GM21825 (cell line): ENCODE data around the gene INPP5D.

Experiments
- ATAC-seq: cut with Tn5 transposase; IDR thresholded peaks from one replicate; pipeline ENCODE4 v1.9.1; 2021; ENCODE audit warnings: mild to moderate bottlenecking, moderate library complexity; ENCODE audit not compliant: unreplicated experiment

INPP5D gene

DNA sequence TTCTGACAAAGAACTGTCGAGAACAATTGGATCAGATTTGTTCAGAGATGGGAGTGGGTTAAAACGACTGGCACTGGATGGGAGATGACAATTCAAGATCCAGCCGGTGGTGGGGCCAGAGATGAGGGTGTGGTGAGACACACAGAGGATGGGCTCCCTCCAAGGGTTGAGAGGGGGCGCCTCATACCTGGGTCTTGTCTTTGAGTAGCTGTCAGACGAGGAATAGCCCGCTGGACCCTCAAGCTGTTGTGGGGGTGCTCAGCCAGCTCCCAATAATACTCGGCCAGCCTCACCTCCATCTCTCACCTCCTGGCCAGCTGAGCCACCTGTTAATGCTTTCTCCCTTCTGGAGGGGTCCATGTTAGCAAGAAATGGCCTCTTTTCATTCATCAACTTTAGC lies 14.0 kb downstream of the INPP5D start:
- no peak for ATAC-seq

DNA sequence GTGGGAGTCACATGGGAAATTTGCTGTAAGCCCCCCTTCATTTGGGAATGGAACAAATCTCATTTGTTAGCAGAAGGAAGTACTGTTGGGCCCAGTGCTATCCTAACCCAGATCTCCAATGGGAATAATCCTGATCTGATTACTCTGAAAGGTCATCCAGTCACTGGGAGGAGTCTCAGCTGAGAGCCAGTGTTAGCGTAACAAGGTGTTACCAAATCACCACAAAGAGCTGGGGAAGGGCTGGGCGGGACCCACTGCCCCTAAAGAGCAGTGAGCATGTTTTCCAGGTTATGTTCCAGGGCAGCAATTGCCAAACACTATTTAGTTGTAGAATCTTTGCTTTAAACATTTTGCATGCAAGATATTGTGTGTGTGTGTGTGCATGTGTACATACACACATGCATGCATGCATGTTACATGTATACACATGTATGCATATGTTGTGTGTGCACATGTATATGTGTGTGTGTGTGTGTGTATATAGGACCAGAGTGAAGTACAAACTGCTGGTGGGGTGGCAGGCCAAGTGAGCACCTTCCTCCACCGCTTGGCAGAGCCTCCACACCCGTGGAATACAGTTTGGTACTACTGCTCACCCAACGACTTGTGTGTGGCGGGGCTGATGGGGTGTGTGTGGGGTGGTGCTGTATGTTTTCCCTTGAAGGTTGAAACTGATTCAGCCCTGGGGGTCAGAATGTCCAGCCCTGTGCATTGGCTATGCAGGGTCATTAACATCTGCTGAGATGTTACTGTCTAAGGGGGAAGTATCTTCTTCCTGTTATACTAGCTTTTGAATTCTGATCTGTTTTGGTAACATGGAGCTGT lies 15.2 kb downstream of the INPP5D start:
- no peak for ATAC-seq

DNA sequence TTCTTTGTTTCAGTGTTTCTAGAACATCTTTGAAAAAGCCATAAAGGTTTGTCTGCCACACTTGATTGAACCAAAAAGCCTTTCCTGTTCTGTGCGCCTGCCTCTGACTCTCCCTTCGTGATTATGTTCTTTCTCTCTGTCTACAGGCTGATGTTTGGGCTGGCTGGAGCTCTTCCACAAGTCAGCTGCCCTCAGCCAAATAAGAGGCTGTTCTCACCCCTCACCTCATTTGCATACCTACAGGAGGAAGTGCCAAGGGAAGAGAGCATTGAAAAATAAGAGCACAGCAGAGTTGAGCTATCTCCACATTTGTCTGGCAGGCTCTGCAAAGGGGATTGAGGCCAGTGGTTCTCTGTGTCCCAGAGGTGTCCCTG lies 15.8 kb downstream of the INPP5D start:
- peak; percentile 48 for ATAC-seq

DNA sequence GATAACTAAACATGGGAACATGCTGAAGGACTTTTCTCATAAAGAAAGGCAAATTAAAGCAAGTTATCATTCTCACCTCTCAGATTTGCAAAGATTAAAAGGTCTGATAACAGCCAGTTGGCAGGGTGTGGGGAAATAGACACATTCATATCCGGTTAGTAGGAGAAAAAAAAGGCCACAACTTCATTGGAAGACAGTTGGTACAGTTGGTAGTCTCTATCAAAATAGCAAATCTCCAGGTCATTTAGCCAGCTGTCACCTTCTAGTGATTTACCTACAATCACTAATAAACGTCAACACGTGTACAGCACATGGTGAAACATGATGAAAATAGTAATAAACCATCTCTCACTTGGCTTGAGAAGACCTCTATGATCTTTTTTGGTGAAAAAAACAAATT lies 16.6 kb downstream of the INPP5D start:
- no peak for ATAC-seq

DNA sequence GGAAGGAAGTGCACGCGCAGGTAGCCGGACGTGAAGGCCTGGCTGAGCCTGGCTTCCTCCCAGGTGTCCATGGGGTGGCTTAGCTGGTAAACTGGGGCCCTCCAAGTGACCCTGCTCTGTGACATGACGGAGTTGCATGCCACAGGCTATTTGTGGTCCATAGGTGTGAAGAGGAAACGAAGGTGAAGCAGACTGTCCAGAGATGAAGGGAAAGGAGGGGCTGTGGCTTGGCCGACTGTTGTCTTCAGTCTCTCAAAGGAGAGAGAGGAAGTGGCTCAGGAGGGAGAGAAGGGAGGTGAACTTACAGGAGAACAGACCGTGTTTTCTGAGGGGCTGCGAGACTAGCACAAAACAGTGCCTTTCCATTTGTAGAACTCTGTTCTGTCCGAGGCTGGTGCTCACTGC lies 19.3 kb downstream of the INPP5D start:
- peak; percentile 30 for ATAC-seq

DNA sequence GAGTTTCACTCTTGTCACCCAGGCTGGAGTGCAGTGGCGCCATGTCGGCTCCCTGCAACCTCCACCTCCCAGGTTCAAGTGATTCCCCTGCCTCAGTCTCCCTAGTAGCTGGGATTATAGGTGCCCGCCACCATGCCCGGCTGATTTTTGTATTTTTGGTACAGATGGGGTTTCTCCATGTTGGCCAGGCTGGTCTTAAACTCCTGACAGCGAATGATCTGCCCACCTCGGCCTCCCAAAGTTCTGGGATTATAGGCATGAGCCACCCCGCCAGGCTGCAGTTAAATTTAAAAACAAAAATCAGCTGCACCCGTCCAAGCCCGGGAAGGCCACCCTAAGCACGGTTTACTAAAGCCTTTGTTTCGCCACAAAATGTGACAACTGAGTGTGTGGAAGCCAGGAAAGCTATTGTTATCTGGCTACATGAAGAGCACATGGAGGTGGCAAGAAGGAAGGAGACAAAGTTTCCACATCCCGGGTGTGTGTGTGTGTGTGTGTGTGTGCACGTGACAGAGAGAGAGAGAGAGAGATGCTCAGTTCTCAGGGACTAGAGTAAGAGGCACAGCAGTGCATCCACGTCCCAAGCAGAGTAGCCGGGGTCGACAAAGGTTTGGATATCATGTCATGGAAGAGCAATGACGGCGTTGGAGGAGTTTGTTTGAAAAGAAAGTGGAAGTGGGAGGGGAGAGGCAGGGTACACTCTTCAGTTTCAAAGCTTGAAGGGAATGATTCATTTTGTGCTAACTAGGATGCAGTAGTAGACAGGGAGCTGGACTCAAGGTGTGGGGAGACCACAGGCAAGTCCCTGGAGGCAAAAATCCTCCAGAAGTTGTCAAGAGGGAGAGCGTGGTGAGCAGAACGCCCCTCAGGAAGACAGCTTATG lies 20.1 kb downstream of the INPP5D start:
- no peak for ATAC-seq

DNA sequence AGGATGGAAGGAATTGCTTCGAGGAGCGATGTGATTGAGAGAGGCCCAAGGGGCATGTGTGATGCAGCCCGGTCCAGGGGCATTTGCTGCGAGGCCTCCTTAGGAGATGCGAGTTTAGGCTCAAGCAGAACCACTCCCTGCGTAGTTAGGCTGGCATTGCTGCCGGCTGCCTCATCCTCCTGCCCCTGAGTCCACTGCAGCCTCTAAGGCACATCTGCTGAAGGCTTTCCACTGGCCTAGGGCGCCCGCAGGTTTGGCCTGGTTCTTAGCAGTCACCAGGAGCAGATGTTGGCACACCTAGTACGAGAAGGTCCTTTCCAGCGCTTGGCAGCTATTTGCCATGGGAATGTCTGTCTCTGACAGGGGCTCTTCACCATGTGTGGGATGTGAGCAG lies 20.7 kb downstream of the INPP5D start:
- no peak for ATAC-seq

DNA sequence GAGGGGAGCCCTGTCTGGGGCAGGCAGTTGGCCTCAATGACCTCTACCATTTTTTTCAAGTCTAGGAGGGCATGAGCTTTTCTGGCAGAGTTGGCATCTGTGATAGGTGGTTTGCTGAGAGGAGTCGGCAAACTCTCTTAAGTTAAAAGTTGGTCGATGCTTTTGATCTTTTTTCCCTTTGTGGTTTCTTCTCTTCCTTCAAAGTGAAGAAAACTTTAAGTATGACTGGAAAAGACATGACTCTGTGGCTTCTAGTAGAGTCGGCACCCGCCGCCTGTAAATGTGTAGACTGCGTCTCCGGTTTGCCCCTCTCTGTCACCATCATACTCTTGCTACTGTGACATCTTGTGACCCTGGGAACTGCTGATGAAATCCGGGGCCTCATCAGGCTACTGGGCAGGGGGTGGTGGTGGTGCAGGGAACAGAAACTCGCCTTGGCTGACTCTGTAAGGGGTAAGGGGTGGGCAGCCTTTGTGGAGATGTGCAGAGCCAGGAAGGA lies 21.1 kb downstream of the INPP5D start:
- ATAC-seq: no peak

DNA sequence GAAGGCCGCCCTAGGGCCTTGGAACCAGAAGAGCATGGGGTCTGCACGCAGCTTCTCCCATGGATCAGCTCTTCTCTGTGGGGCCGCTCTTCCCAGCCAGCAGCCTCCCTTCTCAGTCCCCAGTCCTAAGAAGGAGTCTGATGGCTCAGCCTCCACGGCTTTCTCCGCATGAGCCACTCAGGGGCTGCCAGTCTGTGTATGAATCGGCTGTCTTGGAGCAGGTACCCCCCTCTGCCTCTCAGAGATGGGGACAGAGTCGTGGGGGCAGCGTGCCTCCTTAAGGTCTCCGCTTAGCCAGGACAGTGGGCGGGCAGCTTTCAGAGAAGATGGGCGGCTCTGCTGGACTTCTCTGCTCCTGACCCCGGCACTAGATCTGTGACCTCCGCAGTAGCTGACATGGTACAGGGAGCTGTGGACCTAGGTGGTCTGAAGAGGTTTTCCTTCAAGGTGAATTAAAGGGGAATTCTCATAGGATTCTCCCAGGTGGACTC lies 21.6 kb downstream of the INPP5D start:
- no peak for ATAC-seq

DNA sequence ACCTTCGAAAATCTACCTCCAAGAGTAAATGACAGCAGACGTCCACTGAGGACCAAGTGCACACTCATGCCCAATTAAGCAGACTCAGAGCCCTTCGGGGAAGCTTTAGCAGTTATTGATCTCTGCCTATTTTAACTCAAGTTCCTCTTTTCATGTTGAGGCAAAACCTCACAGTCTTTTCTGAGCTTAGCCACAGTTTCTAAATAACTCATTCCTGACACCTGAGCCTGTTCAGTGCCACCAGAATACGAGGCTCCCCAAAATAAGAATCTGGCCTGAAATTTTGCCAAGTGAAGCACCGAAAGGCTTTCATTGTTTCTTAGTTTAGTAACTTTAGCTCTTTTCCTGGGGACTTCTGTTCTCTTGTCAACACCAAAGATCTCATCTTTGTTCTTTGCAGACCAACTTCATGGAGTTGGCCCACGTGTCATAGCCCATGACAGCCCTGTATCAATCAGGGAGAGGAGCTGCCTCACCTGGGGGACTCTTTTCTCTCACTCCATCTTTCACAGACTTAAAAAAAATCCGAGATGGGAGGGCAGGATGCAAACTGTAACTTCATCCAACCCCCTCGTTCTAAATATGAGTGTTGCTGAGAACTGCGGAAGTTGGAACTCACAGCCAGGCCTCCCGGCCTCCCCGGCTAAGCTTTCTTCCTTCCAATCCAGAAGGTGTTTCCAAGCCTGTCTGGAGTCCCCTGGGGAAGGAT lies 22.2 kb downstream of the INPP5D start:
- ATAC-seq: peak; percentile 39

DNA sequence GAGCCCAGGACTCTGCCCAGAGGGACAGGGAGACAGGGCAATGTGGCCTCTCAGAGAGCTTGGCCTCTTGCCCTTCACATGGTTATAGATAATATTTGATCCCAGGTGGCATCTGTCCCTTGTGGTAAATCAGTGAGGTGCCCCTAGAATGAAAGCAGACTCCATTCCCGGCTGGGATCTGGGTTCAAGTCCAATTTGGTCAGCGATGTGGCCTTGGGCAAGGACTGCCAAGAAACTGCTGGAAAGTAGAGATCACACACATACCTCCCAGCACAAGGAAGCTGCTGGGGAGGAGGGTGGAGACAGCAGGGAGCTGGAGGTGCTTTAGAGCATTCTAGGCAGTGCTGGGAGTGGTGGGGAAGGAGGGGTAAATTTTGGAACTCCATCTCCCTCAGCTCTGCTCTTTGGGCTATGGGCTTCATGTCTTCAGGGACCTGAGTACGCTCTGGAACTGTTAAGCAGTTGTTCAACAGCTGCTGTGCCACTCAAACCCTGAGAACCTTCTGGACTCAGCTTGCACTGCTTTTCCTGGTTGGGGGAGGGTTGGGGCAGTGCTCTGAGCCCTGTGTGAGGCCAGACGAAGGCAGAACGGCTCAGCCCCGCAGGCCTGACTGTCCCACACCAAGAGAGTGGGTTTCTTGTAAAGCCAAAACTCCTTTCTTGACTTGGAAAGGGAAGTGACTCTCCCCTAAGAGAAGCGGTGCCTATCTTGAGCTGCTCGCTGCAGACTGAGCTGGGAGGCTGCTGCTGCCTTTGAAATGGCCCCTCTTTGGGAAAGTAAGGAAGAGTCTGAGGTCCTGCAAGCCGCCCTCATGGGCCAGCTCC lies 23.0 kb downstream of the INPP5D start:
- ATAC-seq: no peak

DNA sequence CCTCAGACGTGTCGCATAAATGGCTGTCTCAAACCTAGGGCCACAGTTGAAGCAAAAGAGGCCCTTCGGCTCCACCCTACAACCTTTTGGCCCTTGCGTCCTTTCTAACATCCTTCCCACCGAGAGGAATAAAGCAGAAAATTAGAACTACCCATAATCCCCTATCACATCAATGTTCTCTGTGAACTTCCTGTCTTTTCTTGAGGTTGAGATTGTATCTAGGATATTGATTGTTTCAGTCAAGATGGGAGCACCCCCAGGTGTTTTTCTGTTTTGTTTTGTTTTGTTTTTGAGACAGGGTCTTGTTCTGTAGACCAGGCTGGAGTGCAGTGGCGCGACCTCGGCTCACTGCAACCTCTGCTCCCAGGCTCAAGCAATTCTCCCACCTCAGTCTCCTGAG lies 23.6 kb downstream of the INPP5D start:
- no peak for ATAC-seq

DNA sequence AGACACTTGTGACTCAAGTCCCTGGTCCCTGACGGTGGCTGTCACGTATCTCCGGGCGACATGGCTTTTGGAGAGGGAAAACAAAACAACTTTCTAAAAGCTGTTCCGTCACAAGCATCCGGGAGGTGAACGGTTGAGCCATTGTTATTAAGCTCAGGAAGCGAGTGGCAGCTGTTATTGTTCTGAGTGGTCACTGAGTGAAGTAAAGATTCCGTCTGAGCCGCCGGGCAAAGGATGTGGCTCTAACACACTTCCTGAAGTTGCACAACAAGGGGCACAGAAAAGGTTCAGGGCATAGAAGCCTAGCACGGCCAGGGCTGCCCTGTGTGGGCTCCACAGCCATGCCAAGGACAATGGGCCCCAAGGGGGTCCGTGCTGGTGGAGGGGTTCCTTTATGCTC lies 24.3 kb downstream of the INPP5D start:
- ATAC-seq: peak; percentile 17

DNA sequence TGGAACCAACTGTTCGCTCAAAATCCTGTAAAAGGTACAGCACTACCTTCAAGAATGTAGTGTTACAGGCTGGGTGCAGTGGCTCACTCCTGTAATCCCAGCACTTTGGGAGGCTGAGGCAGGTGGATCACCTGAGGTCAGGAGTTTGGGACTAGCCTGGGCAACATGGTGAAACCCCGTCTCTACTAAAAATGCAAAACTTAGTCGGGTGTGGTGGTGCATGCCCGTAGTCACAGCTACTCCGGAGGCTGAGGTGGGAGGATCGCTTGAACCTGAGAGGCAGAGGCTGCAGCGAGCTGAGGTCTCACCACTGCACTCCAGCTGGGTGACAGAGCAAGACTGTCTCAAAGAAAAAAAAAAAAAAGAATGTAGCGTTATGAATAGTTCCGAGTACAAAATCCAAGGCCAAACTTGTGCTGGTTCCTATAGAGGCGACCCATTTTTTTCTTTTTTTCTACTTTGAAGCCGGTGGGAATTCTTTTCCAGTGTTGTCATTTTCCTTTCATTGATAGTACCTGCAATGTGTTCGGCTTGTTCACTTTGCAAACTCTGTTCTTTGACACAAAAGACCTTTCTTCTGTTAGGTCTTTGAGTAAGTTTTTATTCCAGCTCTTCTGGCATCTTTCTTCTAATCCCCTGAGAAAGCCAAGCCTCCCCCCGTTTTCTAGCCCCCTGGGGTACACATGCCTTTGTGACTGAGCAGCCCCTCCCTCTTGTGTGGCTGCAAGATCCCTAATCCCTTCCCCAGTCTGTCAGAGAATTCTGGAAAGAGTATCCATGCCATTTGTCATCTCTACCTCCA lies 25.1 kb downstream of the INPP5D start:
- ATAC-seq: no peak

DNA sequence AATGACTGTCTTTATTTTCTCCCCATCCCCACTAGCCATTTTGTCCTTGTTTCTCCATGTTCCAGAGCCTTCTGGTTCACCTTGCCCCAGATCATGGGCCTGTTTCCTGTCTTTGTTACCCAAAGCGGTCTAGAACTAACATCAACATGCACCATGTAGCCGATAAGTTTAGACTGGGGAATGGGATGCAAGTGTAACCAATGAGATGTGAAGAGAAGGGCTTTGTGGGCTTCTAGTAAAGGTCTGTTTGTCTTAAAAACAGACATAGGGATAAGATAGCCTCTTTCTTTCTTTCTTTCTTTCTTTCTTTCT lies 25.7 kb downstream of the INPP5D start:
- ATAC-seq: no peak

DNA sequence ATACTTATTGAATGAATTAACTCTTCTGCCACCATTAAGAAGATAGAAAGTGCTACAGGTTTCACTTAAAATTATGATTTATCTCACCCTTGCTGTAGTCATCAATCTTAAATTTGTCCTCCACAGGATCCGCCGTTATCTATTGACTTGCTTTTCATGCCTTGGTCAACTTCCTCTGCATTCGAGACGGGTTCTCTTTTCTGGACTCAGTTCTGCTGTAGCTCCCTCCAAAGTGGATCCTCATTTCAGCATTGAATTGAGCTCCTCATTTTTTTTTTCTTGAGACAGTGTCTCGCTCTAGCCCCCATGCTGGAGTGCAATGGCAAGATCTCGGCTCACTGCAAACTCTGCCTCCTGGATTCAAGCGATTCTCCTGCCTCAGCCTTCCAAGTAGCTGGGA lies 27.6 kb downstream of the INPP5D start:
- ATAC-seq: no peak

DNA sequence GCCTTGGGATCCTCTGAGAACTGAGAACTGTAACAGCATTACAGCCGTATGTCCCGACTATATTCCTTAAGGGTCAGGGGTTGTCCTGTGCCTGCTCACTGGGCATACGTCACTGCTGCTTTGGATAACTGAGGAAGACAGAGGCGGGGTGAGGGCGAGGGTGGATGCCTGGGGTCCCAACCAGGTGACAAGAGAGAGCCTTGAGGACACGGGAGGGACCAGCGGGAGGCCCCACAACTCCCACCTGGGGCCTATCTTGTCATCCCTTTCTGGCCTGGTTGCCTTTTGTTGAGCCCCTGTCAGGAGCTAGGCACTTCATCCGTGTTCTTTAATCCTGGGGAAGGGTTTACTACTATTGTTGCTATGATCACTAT lies 28.8 kb downstream of the INPP5D start:
- no peak for ATAC-seq

DNA sequence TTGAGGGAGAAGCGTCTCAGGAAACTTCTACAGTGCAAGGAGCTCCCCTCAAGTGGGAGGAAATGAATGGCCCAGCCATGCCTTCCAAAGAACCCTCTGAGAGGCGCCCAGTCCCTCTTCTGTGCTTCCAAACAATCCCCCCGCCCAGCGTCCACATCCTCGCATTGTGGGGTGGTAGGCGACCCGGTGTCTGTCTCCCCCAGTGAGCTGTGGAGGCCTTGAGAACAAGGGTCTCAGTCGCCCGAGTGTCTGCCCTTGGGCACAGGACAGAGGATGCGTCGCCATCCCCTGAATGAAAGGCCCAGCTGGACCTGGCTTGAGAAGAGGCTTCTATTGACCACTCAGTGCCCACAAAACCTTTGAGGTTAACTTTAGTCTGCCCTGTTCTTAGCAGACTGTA lies 29.7 kb downstream of the INPP5D start:
- no peak for ATAC-seq

DNA sequence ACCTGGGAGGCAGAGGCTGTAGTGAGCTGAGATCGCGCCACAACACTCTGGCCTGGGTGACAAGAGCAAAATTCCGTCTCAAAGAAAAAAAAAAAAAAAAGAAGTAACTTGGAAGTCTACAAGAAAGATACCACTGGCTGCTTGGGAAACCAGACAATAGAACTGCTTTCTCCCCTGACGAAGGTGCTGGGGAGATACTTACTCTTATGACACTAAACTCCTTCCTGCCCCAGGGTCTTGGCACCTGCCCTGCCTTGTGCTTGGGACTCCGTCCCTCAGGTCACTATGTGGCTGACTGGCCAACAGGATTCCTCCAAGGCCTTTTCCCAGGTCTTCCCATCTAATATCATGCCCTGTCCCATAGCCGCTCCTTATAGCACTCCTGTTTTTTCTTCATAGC lies 30.7 kb downstream of the INPP5D start:
- ATAC-seq: no peak
